ENCODE measurements around the gene CYP4F2.

DNA sequence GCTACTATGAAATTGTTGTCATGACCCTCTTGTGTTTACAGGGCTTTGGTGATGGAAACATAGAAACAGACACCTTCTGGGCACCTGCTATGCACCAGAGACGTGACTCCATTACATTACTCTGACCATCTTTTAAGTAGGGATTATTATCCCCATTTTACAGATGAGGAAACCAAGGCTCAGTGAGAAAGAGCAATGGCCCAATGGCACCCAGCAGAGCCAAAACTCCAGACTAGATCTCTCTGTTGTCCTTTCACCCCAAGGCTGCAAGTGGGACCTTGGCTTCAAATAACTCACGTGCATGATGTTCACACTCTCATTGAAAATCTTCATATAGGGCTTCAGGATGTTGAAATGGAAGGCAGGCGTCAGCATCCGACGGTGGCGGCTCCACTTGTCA lies 5.9 kb downstream of the CYP4F2 start:
- TF ChIP-seq, protein P1, sequence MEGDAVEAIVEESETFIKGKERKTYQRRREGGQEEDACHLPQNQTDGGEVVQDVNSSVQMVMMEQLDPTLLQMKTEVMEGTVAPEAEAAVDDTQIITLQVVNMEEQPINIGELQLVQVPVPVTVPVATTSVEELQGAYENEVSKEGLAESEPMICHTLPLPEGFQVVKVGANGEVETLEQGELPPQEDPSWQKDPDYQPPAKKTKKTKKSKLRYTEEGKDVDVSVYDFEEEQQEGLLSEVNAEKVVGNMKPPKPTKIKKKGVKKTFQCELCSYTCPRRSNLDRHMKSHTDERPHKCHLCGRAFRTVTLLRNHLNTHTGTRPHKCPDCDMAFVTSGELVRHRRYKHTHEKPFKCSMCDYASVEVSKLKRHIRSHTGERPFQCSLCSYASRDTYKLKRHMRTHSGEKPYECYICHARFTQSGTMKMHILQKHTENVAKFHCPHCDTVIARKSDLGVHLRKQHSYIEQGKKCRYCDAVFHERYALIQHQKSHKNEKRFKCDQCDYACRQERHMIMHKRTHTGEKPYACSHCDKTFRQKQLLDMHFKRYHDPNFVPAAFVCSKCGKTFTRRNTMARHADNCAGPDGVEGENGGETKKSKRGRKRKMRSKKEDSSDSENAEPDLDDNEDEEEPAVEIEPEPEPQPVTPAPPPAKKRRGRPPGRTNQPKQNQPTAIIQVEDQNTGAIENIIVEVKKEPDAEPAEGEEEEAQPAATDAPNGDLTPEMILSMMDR (IDR thresholded peaks at IDR 0.05) = no peak
- no peak for TF ChIP-seq POLR2A (IDR thresholded peaks at IDR 0.05)

Measured in Peyer's patch (tissue), 4 donors.